Left lung (tissue), 10 donors: Measurements from ENCODE around the gene AGO4. TPM values are rescaled to one million over a fixed set of nuclear protein-coding genes. Genes with fewer than 3 reads are reported as not detected.
"Not testable (repeated sequence)": the region's sequence is repeated elsewhere in the genome, so short reads cannot be mapped to it uniquely, and the experiment has no call there.

ENCODE experiments used
- ATAC-seq: fragments of 200-7000 bp; cut with Tn5 transposase; one replicate; pipeline ENCODE4 v1.9.1; 2020; ENCODE audit warnings: moderate library complexity
- DNase-seq, 4 donors: peaks; one replicate each; pipeline ENCODE4 v3.0.0-alpha.2; 2013 to 2020
- H3K27ac ChIP-seq, 2 donors: fragments of 200-600 bp; sonication (generic) in 1 of 2; one replicate each; pipeline versions ENCODE4 v1.5.0 to v1.8.0; 2020 to 2021
- H3K27me3 ChIP-seq, 2 donors: fragments of 200-600 bp; sonication (generic) in 1 of 2; one replicate each; pipeline versions ENCODE4 v1.5.0 to v1.8.0; 2020 to 2021
- H3K36me3 ChIP-seq, 2 donors: fragments of 200-600 bp; sonication (generic) in 1 of 2; one replicate each; pipeline versions ENCODE4 v1.5.0 to v1.8.0; 2020 to 2021
- H3K4me1 ChIP-seq, 2 donors: fragments of 200-600 bp; one replicate each; pipeline ENCODE4 v1.8.0; 2021
- H3K4me3 ChIP-seq, 2 donors: fragments of 200-600 bp; sonication (generic) in 1 of 2; one replicate each; pipeline versions ENCODE4 v1.5.0 to v1.8.0; 2020 to 2021; ENCODE audit warnings: mild to moderate bottlenecking in 1 of 2
- H3K9me3 ChIP-seq, 2 donors: fragments of 200-600 bp; sonication (generic) in 1 of 2; one replicate each; pipeline versions ENCODE4 v1.5.0 to v1.8.0; 2020 to 2021
- CTCF ChIP-seq, 2 donors: fragments of 200-600 bp; sonication (generic) in 1 of 2; IDR thresholded peaks; one replicate each; pipeline versions ENCODE4 v1.5.0 to v1.8.0; 2021; ENCODE audit warnings: antibody characterized with exemption in 2 of 2
- intact Hi-C, 2 donors: fragments of 100-400 bp; cut with DNase I; formaldehyde crosslinking; loops; one replicate each; pipeline versions ENCODE4 v1.11.2 to v1.14.2; 2022
- polyA plus RNA-seq, 6 donors: library from polyadenylated mRNA; unstranded; fragments of 120-200 nt; gene quantifications; one replicate each; pipeline ENCODE4 v1.2.1, GENCODE V29; 2013; ENCODE audit not compliant: insufficient read length in 6 of 6
- total RNA-seq, 2 donors: library from RNA; stranded (reverse); fragmentation: NEBNext Ultra II Directional; extraction: Animal tissue kit (Norgen Biotek cat#: 25700); gene quantifications; one replicate each; pipeline ENCODE4 v1.2.1, GENCODE V29; 2021
- donor health status: DM: no; HTN: yes; CAD: no.
- donor health status: DM: no; HTN: no; CAD: no.

The AGO4 gene
- total and polyA plus RNA-seq, 8 donors: 16.9 to 39.1 (median 34.8) TPM

GRCh38 chr1:35808450-35809113 is 766 bp downstream of the AGO4 start:
- no peaks in the 10 kb centered on the region for H3K27me3 ChIP-seq
- peak in 2 of 4 donors; percentile 50 to 86 for DNase-seq
- no peaks in the 10 kb centered on the region for H3K9me3 ChIP-seq
- peak; percentile 63 for ATAC-seq
- intact Hi-C loops: no loop called here
- TF ChIP-seq CTCF (IDR thresholded peaks at IDR 0.05): no peak
- H3K36me3 ChIP-seq: no peaks in the 10 kb centered on the region
- peaks cover 18 to 81% of the 10 kb centered on the region in 2 donors for H3K4me1 ChIP-seq
- H3K27ac ChIP-seq: peak overlapping the region; percentile 93 to 98
- peak overlapping the region; percentile 69 to 88 for H3K4me3 ChIP-seq

GRCh38 chr1:35809114-35810095 is 1.6 kb downstream of the AGO4 start:
- no peak for TF ChIP-seq CTCF (IDR thresholded peaks at IDR 0.05)
- Histone ChIP-seq H3K36me3 (no peaks in the 10 kb centered on the region), H3K9me3 (no peaks in the 10 kb centered on the region), H3K27ac (peak overlapping the region; percentile 93 to 98), H3K4me3 (peak overlapping the region; percentile 69 to 88), H3K4me1 (peaks cover 18 to 79% of the 10 kb centered on the region in 2 donors), H3K27me3 (no peaks in the 10 kb centered on the region)
- intact Hi-C loops: no loop called here
- ATAC-seq: peak; percentile 33
- DNase-seq: no peak

GRCh38 chr1:35810096-35810881 is 2.5 kb downstream of the AGO4 start:
- Histone ChIP-seq H3K4me1 (peaks cover 18 to 79% of the 10 kb centered on the region in 2 donors), H3K4me3 (peak overlapping the region in 1 of 2 donors; percentile 88), H3K9me3 (no peaks in the 10 kb centered on the region), H3K27me3 (no peaks in the 10 kb centered on the region), H3K36me3 (peaks cover 0 to 3% of the 10 kb centered on the region in 2 donors), H3K27ac (peak overlapping the region; percentile 93 to 98)
- TF ChIP-seq CTCF (IDR thresholded peaks at IDR 0.05): no peak
- ATAC-seq (peak; percentile 26), DNase-seq (no peak)
- intact Hi-C loops: no loop called here

GRCh38 chr1:35812754-35813153 is 4.9 kb downstream of the AGO4 start:
- intact Hi-C loops, ATAC-seq: not testable (repeated sequence)
- peaks cover 18 to 67% of the 10 kb centered on the region in 2 donors for H3K4me1 ChIP-seq

GRCh38 chr1:35825255-35825654 is 17.4 kb downstream of the AGO4 start:
- ATAC-seq: peak; percentile 26
- H3K27ac ChIP-seq: no peak overlapping the region
- DNase-seq: no peak
- no peaks in the 10 kb centered on the region for H3K27me3 ChIP-seq
- peaks cover 0 to 73% of the 10 kb centered on the region in 2 donors for H3K36me3 ChIP-seq
- H3K4me3 ChIP-seq: no peak overlapping the region
- no peaks in the 10 kb centered on the region for H3K9me3 ChIP-seq
- no peak for TF ChIP-seq CTCF (IDR thresholded peaks at IDR 0.05)
- intact Hi-C loops: no loop called here
- H3K4me1 ChIP-seq: peaks cover 0 to under 1% of the 10 kb centered on the region in 2 donors

More at GRCh38 chr1:35812754-35813153, 4.9 kb downstream of the AGO4 start:
- not testable (repeated sequence) for H3K4me3 ChIP-seq, H3K36me3 ChIP-seq, H3K9me3 ChIP-seq, DNase-seq, H3K27me3 ChIP-seq
- peak overlapping the region in 1 of 2 donors; percentile 29 for H3K27ac ChIP-seq
